Measurements from ENCODE around the gene CCDC9B.

GRCh38 chr15:40363611-40364010, 22.9 kb upstream of the CCDC9B start:
- no peak for TF ChIP-seq CTCF (IDR thresholded peaks at IDR 0.05)
- no peak for TF ChIP-seq GABPA (IDR thresholded peaks at IDR 0.05; ENCODE audit: low read depth)
- TF ChIP-seq GATA2 (CRISPR knock-in tag; IDR thresholded peaks at IDR 0.05) = no peak
- TF ChIP-seq FOSL2 (IDR thresholded peaks at IDR 0.05; ENCODE audit: borderline replicate concordance, low read depth) = no peak
- no peak for TF ChIP-seq REST (IDR thresholded peaks at IDR 0.05; ENCODE audit: low read depth, low read length)
- TF ChIP-seq FOXJ3 (CRISPR knock-in tag; IDR thresholded peaks at IDR 0.05) = no peak
- no peak for TF ChIP-seq SIN3A (IDR thresholded peaks at IDR 0.05; ENCODE audit: borderline replicate concordance, low read depth, low read length)
- TF ChIP-seq YY1 (IDR thresholded peaks at IDR 0.05; ENCODE audit: low read depth) = no peak
- no peak for TF ChIP-seq MXI1 (IDR thresholded peaks at IDR 0.05; ENCODE audit: low read depth, low read length)

Measured in SK-N-SH (cell line).